HG02623 (cell line): ENCODE data around the gene DUSP21.
"Not testable (repeated sequence)": the region's sequence is repeated elsewhere in the genome, so short reads cannot be mapped to it uniquely, and the experiment has no call there.

ENCODE experiments used
- ATAC-seq: cut with Tn5 transposase; IDR thresholded peaks from one replicate; pipeline ENCODE4 v1.9.1; 2021; ENCODE audit warnings: moderate library complexity; ENCODE audit not compliant: unreplicated experiment

DUSP21 gene

DNA sequence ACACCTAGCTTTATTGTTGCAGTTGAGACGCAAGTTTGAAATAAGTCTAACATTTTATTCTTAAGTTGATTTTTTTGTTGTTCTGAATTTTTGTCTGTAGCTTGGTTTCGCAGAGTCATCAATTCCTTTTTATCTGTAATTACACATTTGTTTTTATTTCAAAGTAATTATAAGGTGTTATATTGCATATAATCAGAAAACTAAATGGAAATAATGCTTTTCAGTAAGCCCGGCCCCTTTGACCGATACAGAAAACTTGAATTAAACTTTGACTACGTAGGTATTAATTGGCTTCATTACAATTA, 31.3 kb downstream of the DUSP21 start:
- no peak for ATAC-seq

DNA sequence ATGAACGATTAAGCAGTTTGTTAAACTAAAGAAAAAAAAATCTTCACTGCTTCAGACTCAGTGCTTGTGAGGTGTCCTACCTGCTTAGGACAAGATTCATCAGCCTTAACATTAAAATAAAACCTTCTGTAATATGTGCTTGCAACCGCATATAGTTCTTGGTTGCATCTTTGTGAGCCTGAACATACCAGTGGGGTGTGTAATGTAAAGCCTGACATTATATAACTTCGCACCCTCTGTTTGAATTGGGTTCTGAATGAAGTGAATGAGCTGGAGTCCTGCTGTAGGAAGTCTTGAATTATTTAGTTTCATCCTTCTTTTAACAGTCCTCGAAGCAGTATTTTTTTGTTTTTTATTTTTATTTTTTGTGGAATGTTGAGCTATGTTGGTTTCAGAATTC, 32.3 kb downstream of the DUSP21 start:
- no peak for ATAC-seq

DNA sequence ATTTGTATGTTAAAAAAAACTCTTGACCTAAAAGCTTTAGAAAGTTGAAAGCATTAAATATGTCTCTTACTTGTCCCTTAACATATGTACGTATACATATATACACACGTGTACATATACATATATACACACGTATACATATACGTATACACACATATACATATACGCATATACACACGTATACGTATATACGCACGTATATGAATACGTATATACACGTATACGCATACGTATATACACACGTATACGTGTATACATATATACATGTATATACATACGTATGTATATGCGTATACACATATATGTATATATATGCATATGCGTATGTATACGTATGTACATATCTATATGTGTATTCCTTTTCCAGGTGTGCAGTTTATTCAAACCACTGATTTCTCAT, 32.9 kb downstream of the DUSP21 start:
- no peak for ATAC-seq

DNA sequence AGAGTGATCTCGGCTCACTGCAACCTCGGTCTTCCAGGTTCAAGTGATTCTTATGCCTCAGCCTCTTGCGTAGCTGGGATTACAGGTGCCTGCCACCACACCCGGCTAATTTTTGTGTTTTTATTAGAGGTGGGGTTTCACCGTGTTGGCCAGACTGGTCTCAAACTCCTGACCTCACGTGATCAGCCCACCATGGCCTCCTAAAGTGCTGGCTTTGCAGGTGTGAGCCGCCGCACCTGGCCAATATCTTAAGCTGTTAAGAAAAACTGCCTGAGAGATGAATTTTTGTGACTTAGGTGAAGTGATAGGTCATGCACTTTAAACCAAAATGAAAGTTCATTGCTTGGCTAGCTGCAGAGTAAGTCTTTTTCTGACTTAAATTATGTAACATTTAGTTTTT, 35.0 kb downstream of the DUSP21 start:
- no peak for ATAC-seq

DNA sequence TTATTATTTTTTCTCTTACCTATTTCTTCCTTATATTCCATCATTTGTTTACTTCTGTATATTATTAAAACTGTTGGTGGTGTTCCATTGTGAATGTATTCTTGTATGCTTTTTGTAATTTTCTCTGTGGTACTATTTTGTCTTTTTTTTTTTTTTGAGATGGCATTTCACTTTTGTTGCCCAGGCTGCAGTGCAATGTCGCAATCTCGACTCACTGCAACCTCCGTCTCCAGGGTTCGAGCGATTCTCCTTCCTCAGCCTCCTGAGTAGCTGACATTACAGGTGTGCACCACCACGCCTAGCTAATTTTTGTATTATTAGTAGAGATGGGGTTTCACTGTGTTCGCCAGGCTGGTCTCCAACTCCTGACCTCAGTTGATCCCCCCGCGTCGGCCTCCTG, 37.7 kb downstream of the DUSP21 start:
- no peak for ATAC-seq

DNA sequence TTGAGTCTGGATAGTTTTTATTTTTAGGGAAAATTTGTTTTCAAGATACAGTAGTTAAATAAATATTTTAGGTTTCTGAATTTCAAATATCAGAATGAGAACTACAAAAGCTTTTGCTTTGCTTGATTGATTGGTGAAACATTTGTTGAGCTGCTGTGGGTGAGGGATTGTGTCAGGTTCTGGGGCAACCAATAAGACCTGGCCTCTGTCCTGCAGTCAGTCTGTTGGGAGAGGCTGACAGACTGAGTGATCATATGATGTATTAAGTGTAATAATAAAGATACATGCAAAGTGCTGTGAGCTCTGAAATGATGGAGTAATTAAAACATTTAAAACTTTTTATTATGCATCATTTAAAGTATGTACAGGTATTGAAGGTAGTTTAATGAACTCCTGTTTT, 38.8 kb downstream of the DUSP21 start:
- ATAC-seq = no peak

DNA sequence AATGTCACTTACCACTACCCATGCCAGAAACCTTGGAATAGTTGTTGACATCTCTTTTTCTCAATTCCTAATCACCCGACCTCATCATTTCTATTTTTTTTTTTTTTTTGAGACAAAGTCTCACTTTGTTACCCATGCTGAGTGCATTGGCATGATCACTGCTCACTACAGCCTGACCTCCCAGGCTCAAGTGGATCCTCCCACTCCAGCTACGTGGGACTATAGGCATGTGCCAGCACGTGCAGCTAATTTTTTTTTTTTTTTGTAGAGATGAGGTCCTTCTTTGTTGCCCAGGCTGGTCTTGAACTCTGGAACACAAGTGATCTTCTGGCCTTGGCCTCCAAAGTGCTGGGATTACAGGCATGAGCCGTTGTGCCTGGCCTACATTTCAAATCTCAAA, 41.1 kb downstream of the DUSP21 start:
- no peak for ATAC-seq

DNA sequence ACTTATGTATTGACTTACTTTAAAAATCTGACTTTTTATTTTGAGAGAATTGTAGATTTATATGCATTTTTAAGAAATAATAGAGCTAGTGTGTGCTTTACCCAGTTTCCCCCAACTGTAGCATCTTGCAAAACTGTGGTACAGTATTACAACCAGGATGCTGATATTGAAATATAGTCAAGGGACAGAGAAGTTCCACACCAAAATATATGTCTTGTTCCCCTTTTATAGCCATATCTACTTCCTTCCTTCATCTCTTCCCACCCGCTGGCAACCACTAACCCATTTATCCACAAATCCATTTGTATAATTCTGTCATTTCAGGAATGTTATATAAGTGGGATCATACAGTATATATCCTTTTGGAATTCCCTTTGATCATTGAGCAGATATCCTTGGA, 46.0 kb downstream of the DUSP21 start:
- ATAC-seq = no peak

DNA sequence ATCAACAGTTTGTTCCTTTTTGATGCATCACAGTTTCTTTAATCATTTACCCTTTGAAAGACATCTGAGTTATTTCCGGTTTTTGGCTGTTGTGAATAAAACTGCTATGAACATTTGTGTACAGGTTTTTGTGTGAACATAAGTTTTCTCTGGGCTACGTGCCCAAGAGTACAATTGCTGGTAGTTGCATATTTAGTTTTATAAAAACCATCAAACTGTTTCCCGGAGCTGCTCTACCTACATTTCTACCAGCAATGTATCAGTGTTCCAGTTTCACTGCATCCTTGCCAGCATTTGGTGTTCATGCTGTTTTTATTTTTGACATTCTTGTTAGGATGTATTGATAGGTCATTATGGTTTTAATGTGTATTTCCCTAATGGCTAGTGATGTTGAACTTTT, 46.4 kb downstream of the DUSP21 start:
- ATAC-seq = no peak

DNA sequence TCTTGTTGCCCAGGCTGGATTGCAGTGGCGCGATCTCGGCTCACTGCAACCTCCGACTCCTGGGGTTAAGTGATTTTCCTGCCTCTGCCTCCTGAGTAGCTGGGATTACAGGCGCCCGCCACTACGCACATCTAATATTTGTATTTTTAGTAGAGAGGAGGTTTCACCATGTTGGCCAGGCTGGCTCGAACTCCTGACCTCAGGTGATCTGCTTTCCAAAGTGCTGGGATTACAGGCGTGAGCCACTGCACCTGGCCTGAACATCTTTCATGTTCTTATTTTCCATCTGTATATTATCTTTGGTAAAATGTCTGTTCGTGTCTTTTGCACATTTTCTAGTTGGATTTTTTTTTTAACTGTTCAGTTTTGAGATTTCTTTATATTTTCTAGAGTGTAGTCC, 46.9 kb downstream of the DUSP21 start:
- not testable (repeated sequence) for ATAC-seq

DNA sequence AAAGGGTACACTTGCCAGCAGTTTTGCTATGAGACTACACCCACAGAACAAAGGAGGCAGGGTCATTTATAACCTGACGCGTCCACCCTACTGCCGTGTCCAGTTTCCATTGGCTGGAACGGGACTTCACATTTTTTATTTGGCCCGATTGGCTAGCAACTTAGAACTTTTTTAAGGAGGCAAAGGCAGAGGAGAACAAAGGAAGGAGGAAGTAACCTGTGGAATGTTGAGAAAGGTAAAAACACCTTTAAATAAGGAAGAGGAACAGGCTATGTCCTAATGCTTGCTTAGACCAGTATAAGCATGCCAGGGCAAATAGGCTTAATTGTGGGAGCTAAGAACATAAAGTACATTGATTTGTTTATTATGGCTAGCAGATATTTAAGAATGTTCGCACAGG, 47.8 kb downstream of the DUSP21 start:
- ATAC-seq = no peak
